Hematopoietic multipotent progenitor cell treated with erythropoietin and hydrocortisone succinate and interleukin-3 and kit ligand, for 15 days (in vitro differentiated cells): ENCODE measurements around the gene HOXC10.

Experiments used
- DNase-seq: peaks from one replicate; pipeline ENCODE4 v3.0.0-alpha.2; 2015; ENCODE audit warnings: low spot score

HOXC10 gene

DNA sequence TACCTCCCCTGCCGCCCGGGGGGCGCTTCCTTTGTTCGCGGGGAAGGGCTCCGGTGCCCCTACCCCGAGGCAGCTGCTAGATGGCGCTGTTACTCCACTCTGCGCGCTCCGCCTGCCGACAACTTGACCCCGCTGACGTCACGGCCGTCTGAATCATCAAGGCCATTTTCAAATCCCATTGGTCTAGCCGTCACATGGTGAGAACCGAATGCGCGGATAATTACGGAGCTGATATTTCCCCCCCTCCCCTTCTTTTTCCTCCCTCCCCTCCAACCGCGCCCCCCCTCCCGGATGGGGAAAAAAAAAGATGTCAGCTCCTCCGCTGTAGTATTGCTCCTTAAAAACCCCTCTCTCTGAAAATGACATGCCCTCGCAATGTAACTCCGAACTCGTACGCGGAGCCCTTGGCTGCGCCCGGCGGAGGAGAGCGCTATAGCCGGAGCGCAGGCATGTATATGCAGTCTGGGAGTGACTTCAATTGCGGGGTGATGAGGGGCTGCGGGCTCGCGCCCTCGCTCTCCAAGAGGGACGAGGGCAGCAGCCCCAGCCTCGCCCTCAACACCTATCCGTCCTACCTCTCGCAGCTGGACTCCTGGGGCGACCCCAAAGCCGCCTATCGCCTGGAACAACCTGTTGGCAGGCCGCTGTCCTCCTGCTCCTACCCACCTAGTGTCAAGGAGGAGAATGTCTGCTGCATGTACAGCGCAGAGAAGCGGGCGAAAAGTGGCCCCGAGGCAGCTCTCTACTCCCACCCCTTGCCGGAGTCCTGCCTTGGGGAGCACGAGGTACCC, at the start of gene HOXC10:
Gene HOXC10 (plus strand): TSS at position 246 of the 791 bp plus-strand sequence. CDS start 114 bp downstream, at position 360.
- peak; percentile 59 for DNase-seq

DNA sequence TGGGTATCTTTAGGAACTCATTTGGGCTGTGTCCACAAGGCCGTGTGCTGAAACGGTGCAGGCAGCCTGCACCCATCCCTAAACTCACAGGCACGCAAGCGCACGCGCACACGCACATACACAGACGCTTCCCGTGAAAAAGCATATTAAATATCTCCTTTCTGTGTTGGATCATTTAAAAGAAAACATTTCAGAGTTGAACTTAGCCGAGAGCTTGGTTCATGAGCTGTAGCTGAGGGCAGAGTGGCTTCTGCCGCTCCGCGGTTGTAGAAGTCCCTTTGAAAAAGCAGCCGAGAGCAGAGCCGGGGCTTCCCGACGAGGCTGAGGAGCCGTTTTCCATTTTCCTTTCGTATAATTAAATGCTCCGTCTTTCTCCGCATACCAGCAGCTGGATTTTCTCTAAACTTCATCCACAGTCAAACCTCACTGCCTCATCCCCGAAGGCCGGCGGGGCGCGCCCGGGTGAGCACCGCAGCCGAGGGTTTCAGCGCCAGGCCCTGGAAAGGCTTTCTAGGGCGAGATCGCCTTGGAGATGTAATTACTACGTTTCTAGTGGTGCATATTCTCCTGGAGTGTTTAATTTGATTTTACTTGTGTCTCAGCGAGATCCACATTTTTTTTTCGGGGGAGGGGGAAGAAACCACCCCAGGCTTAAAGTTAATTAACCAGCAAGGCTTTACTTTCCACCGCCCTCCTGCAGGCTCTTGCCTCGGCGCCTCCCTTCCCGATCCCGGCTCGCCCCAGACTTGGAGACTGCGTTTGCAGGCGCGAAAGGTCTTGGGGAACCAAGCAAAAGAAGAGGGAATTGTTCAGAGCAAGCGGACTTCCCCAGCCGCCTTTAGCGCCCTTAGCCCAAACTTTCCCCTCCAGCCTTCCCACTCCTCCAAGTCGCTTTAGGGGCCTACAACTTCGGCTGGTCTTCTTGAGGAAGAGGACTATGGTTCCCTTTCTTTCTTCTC, 49.3 kb upstream of the HOXC10 start:
- no peak for DNase-seq

DNA sequence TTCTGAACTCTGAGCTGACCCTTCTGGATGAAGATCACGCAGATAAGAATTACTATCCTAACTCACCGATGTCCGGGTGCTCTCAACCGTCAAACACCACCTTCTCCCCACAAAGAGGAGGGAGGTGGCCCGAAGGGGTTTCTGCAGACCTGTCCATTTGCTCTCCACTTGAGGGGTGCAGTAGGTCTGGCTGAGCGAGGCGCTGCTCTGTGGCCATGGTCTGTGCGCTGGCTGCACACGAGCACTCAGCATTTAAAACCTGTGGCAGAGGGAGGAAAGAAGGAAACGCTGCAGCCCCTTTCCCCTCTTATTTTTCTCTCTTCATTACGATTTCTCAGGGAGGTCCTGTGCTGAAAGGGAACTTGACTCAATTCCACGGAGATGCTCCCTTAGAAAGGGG, 47.8 kb upstream of the HOXC10 start:
- no peak for DNase-seq

DNA sequence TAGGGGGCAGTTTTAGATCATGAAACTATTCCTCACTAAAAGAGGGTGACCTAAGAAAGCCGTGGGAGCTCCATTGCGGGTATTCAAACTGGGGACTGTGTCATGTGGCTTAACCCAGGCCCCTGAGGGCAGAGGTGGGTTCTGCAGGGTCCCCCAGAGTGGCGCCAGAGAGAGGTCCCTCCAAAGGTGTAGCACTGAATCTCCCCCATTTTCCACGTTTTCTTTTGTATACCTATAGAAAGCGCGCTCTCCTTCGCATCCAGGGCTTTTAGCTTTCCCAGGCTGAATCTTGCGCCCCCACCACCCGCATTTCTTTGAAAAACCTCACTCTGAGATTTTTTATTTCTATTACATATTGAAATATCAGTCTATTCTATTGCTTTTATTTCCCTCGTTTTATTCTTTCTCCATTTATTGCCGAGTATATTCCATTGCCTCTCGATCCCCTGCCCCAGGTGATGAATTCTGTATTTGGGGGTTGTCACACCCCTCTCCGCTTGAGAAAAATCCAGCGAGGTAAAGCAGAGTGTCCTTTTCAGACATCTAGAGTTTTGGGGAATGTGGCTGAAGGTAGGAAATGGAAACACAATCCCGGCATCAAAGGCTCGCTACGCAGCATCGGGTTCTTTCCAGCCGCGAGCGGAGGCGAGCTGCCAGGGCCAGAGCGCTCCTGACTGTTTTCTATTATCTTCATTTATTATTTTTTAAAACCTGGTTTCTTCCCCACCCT, 47.2 kb upstream of the HOXC10 start:
- no peak for DNase-seq

DNA sequence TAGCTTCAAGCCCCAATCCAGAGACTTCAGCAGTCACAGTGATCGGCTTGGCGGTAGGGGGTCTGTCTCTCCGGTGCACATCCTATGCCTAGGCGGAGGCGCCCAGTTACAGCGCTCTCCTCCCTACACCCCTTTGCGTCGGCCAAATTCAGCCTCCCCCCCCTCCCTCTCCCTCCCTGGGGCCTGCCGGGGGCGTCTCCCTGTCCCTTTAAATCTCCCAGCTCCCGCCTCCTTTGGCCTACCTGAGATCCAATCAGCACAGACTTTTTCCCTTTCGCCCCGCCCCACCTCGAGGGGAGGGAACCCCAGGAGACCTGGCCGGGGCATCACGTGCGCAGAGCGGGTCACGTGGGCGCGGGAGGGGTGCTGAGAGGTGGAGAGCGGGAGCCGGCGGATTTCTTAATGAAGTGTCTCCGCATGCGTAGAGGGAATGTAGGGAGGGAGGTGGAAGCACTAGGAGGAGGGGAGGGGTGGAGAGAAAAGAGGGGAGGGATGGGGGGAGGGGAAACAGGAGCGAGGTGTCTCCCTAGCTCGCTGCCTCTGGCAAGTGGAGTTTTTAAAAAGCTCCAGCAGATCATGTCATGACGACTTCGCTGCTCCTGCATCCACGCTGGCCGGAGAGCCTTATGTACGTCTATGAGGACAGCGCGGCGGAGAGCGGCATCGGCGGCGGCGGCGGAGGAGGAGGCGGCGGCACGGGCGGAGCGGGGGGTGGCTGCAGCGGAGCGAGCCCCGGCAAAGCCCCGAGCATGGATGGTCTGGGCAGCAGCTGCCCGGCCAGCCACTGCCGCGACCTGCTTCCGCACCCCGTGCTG, 46.4 kb upstream of the HOXC10 start, which contains the start of gene HOXC13:
Gene HOXC13 (plus strand): TSS at position 506 of the 815 bp plus-strand sequence. CDS start 76 bp downstream, at position 582.
- DNase-seq = peak; percentile 6

DNA sequence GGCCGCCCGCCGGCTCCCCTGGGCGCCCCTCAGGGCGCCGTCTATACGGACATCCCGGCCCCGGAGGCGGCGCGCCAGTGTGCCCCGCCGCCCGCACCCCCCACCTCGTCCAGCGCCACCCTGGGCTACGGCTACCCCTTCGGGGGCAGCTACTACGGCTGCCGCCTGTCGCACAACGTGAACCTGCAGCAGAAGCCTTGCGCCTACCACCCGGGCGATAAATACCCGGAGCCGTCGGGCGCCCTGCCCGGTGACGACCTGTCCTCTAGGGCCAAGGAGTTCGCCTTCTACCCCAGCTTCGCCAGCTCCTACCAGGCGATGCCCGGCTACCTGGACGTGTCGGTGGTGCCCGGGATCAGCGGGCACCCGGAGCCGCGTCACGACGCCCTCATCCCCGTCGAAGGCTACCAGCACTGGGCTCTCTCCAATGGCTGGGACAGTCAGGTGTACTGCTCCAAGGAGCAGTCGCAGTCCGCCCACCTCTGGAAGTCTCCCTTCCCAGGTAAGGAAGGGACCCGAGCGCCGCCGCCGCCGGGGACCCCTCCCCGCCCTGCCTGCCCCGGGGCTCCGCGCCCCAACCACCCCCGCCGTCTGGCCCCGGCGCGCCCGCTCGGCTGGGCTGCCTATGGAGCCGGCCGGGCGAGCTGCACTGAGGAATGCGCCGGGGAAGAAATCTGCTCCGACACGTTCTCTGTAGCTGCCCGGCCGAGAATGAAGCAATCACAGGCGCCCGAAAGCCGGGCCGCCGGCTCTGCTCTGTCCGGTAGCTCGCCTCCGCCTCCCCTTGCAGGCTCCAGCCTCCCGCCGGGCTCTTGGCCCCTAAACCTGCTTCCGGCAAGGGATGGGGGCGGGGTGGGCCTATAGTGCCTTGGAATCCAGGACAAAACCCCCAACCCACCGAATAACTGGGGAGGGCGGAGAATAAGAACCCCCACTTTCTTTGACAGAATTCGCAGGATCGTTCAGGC, 45.5 kb upstream of the HOXC10 start:
- no peak for DNase-seq

DNA sequence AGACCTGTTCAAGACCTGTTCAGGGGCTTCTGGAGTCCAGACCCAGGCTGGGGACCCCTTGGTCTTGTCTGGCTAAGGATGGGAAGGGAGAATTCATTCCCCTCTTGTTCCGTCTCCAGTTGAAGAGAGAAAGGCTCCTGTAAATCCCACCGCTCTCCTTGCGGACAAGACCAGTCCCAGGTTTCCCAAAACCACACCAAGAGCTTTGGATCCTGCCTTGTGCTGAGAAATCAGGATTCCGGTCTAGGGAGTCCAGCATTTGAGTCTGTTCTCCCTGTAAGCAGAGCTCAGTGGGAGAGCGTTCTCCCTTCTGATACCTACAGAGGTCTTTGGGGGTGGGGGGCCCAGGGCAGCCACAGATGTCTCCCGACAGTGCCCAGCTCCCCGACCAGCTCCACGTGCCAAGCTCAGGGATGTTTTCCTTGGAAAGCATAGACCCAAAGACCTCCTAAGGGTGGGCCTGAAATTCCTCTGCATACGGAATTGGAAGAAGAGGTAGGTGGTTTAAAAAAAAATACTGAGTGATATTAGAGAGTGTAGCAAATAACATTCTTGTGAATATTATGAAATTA, 44.4 kb upstream of the HOXC10 start:
- DNase-seq = no peak

DNA sequence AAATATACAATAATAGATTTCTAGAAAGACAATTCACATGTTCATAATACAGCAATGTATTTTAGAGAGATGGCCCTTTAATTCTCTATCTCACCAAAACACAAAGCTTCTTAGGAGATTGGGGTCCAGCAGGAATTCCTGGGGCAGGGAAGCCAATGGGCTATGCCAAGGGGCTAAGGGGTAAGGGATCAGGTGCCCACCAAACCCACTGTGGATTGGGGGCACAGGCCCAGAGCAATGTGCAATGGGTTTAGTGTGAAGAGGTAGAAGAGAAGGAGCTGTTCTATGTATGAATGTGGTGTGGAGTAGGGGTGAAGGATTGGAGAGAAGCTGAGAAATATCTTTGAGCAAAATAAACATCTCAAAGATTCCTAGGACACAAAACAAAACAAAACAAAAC, 43.8 kb upstream of the HOXC10 start:
- no peak for DNase-seq

DNA sequence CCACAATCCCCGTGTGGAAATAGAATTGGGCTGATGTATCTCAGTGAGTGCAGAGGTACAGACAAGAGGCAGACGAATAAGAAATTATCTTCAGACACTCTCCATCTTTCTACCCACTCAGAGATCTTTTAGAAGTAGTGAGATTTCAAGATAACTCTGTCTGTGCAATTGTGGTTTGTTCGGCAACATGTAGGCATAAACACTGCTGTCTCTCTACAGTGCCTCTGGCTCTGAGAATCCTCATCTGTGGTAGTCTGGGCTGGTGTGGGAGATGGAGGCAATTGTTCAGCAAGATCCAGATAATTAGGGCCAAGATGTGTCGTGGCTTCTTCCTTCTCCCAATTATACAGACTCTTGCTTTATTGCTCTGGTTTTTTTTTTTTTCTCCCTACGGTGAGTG, 43.2 kb upstream of the HOXC10 start:
- no peak for DNase-seq

DNA sequence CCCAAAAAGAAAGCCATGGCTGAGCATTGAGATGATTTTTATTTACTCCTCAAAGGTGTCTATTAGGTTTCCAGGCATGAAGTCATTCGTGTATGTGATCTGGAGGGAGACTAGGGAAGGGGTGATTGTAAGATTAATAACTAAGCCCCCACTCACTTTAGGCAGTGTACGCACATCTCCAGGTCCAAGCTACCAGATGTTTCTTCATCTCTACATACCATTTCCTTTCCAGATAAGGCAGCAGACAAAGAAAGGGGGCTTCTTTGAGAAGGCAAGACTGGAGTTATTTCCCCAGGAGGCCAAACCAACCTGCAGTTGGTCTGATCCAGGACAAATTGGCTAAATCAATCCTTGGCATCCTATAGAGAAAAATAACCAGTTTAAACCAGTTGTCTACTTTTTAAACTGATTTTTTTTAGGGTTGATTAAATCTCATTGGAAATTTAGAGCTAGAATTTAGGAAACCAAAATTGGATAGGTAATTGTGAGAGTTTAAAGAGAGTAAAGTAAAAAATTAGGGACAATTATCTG, 42.4 kb upstream of the HOXC10 start:
- DNase-seq = no peak

DNA sequence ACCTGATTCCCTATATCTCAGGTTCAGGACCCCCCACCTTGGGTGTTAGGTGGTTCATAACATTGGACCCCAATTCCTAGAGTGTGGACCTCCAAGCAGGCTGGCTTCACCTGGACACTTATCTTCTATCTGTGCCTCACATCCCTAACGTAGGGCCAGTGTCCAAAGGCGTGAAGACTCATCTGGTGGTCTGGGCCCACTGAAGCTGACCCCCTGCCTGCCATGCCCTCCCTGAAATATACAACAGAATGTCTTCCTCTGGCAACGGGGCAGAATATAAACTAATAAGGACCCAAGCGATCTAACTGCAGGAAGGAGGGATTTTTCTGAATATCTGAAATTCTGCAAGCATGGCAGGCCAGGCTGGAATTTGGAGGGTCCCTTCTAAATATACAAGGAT, 40.7 kb upstream of the HOXC10 start:
- DNase-seq = no peak

DNA sequence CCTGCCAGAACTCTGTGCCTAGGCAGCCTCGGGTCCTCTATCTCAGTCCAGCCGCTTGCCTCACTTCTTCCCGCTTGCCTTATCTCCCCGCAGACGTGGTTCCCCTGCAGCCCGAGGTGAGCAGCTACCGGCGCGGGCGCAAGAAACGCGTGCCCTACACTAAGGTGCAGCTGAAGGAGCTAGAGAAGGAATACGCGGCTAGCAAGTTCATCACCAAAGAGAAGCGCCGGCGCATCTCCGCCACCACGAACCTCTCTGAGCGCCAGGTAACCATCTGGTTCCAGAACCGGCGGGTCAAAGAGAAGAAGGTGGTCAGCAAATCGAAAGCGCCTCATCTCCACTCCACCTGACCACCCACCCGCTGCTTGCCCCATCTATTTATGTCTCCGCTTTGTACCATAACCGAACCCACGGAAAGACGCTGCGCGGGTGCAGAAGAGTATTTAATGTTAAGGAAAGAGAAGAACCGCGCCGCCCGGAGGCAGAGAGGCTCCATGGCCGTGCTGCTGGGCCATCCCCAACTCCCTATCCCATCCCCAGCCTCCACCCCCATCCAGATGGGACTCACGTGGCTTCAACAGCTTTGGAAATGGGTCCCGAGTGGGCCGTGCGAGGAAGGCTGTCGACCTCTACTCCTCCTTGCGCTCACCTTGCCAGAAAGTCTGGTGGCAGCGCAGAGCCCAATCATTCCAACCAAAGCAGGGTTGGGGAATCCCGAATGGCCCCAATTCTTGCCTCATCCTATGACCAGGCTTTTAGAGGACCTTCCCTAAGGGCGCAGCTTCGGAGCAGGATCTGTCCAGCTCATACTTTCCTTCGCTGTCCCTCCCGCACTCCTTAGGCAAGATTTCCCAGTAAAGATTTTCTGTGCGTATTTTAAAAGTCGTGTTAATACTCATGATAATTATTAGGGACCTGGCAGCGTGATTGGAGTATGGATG, 39.8 kb upstream of the HOXC10 start:
- no peak for DNase-seq

DNA sequence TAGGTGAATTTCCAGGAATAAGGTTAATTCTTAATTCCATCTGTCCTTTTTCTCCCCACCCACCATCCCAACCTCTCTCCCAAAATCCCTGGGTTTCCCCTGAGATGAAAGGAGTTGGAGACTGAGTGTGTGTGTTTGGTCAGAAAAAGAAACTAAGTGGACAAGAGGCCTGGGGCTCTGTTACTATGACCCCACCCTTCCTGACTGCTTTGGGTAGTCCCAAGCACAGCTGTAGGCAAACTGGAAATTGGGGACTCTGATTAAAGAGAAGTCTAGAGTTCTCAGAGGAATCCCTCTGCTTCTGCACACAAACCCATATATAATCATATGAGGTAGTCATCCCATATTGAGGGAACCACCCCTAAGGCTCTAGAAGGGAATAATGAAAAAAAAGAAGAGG, 37.2 kb upstream of the HOXC10 start:
- DNase-seq = no peak

DNA sequence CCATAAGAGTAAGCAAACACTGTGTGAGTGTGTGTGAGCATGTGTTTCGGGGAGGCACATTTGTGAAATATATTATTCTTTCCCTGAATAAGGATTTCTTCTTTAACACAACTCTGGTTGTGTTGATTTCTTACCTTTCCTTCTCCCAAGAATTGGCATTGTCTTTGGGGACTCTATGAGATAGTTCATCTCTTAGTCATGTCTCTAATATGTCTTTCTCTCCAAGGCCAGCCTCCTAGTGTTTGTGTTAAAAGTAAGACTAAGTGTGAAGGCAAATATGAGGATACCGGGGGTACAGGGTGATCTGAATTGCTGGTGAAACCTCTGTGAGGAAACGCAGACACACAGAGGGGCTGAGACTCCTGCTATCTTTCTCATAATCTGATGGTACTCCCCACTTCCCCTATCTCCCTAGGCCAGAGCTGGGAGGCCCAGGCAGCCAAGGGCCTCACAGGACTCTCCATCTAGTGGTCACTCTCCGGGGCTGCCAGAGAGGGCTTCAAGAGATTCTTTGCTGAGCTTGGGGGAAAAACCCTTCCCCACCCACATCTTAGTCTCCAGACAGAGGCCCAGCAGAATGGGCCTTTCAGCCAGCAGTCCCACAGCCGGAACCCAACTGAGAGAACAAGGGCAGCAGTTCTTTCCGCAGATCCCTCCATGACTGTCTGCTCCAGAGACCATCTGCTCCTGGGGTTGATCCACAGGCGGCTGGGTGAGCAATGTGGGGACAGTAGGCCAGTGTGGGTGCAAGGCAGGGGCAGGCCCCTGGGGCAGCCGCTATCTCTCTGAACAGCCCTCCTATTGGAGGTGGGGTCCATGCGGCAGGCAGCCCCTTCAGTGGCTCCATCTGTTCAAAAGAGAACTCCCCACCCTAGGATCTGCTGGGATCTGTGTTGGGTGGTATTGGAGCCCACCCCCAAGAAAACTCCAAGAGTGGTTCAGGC, 36.0 kb upstream of the HOXC10 start:
- DNase-seq = no peak

DNA sequence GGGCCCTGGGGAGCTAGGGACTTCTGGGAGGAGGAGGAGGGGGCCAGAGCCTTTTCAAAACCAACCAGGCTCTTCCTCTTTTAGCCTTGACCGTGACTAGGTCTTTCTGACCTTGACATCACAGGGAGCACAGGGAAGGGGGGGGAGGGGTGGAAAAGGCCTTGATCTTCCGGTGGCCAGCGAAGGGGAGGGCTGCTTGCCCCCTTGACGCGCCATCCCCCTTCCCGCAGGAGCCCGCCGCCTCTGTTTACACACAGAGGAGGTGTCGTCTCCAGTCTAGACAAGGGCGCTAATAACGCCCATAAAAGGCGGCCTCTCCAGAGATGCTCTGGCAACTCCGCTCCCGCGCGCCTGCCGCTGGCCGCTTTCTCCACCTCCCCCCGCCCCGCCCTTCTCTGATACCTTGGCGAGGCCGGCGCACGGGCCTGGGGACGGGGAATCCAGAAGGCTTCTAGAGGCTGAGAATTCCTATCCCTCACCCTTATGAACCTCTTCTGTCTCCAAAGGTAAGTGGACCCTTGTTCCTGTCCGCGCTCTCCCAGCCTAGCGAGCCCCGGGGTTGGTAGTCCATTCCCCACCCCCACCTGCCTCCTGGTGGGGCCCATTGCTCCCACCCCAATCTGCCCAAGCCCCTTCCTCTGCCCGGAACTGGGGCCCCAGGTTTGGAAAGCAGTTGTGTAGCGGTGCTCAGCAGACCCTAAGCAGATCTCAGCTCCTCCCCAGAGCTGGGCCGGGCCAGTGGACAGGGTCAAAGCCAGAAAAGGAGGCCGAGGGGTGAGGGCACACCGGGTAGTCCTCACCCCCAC, 35.1 kb upstream of the HOXC10 start:
- DNase-seq = no peak

DNA sequence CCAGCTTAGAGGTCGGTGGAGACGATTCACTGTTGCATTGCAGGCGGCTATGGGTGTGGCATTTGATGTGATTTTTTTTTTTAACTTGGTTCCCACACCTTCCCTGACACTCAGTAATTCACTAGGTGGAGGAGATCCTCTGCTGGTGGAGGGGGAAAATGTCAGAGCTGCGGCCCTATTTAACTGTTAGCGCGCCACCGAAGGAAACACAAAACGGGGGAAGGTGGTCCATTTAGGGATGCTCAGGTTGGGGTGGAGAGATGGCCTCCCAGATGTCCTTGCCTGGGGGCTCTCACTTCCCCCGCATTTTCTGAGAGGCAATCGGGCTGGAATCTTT, 34.5 kb upstream of the HOXC10 start:
- no peak for DNase-seq
